ENCODE results near the gene CACNA1B.

The CACNA1B gene

DNA sequence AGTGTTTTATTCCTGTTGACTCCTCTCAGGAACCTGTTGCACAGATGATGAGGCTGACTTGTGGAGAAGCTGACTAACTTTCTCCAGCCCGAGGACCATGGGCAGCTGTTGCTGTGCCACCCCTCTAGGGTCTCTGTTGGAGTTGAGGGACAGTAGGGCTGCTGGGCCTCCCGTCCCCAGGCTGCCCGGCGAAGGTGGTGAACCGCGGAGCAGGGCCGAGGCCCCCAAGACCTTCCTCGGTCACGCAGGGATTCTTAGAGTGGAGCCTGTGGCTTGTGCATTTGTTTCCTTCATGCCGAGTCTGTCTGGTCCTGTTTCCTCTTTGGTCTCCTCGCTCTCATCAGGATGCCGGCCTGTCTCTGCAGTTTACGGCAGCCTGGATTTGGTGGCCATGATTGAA, 40.2 kb downstream of the CACNA1B start:
- H3K4me3 ChIP-seq (ENCODE audit: low read depth, low read length), result no peak overlapping the region
- TF ChIP-seq, protein P1, sequence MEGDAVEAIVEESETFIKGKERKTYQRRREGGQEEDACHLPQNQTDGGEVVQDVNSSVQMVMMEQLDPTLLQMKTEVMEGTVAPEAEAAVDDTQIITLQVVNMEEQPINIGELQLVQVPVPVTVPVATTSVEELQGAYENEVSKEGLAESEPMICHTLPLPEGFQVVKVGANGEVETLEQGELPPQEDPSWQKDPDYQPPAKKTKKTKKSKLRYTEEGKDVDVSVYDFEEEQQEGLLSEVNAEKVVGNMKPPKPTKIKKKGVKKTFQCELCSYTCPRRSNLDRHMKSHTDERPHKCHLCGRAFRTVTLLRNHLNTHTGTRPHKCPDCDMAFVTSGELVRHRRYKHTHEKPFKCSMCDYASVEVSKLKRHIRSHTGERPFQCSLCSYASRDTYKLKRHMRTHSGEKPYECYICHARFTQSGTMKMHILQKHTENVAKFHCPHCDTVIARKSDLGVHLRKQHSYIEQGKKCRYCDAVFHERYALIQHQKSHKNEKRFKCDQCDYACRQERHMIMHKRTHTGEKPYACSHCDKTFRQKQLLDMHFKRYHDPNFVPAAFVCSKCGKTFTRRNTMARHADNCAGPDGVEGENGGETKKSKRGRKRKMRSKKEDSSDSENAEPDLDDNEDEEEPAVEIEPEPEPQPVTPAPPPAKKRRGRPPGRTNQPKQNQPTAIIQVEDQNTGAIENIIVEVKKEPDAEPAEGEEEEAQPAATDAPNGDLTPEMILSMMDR (IDR thresholded peaks at IDR 0.05; ENCODE audit: low read depth, low read length, missing control alignments), result no peak
- DNase-seq (ENCODE audit: low read depth), result no peak

- TF ChIP-seq, protein P1 (IDR thresholded peaks at IDR 0.05; ENCODE audit: low read depth, low read length, missing control alignments), result no peak
- no peak for DNase-seq (ENCODE audit: low read depth)
- no peak overlapping the region for H3K4me3 ChIP-seq (ENCODE audit: low read depth, low read length)
These were observed 40.9 kb downstream of the CACNA1B start for GRCh38 chr9:137918331-137919094.

- TF ChIP-seq, protein P1 (IDR thresholded peaks at IDR 0.05; ENCODE audit: low read depth, low read length, missing control alignments), result no peak
- no peak overlapping the region for H3K4me3 ChIP-seq (ENCODE audit: low read depth, low read length)
- DNase-seq (ENCODE audit: low read depth), result no peak
These were observed 41.5 kb downstream of the CACNA1B start for GRCh38 chr9:137919095-137919465.

DNA sequence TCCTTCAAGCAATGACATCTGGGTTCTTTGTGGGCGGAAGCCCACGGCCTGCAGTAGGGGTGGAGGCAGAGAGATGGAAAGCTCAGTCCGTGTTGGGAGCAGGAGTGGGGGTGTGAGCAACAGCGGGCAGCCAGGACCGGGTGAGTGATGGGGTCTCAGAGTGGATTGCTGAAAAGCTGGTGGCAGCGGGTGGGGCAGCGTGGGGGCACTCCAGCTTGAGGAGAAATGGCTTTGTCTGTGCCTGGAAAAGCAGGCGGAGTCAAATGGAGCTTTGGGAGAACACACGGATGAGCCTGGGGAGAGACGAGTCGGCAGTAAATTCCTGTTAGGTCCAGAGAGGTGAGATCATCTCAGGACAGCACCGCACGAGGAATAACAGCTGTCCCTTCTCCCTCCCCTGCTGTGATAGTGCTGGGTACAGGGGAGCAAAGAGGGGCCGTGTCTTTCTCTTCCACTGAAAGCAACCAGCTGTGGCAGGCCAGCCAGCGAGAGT, 42.1 kb downstream of the CACNA1B start:
- DNase-seq (ENCODE audit: low read depth), result no peak
- TF ChIP-seq, protein P1 (IDR thresholded peaks at IDR 0.05; ENCODE audit: low read depth, low read length, missing control alignments), result no peak
- H3K4me3 ChIP-seq (ENCODE audit: low read depth, low read length), result no peak overlapping the region

- TF ChIP-seq, protein P1 (IDR thresholded peaks at IDR 0.05; ENCODE audit: low read depth, low read length, missing control alignments), result no peak
- DNase-seq (ENCODE audit: low read depth), result no peak
These were observed 43.2 kb downstream of the CACNA1B start for GRCh38 chr9:137920753-137921152.

DNA sequence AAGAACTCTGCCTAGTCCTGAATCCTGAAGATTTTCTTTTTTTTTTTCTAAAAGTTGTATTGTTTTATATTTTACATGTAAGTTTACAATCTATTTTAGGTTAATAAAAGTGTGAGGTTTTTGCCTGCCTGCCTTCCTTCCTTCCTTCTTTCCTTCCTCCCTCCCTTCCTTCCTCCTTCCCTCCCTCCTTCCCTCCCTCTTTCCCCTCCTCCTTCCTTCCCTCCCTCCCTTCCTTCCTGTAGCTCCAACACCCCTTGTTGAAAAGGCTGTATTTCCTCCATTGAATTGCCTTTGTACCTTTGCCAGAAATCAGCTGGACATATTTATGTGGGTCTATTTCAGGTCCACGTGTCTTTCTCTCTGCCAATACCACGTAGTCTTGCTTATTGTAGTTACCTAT, 46.6 kb downstream of the CACNA1B start:
- no peak overlapping the region for H3K4me3 ChIP-seq (ENCODE audit: low read depth, low read length)
- no peak for DNase-seq (ENCODE audit: low read depth)
- TF ChIP-seq, protein P1 (IDR thresholded peaks at IDR 0.05; ENCODE audit: low read depth, low read length, missing control alignments), result no peak

More at GRCh38 chr9:137920753-137921152, 43.2 kb downstream of the CACNA1B start:
- no peak overlapping the region for H3K4me3 ChIP-seq (ENCODE audit: low read depth, low read length)

All from GM12864 (cell line).